ENCODE data around the gene CNIH1. TPM values are rescaled to one million over a fixed set of nuclear protein-coding genes. Genes with fewer than 3 reads are reported as not detected.

Gene CNIH1
- total and polyA plus RNA-seq, 2 of the 13 experiments (the other 11 are each of a cell fraction or from before 2014, with no cell fraction given): 166 to 421 TPM

GRCh38 chr14:54424479-54424901 lies 16.7 kb downstream of the CNIH1 start (continued):
- TF ChIP-seq ZNF281 (CRISPR knock-in tag; IDR thresholded peaks at IDR 0.05; ENCODE audit: borderline replicate concordance): no peak
- no peak for TF ChIP-seq SMARCC2 (IDR thresholded peaks at IDR 0.05)
- TF ChIP-seq SP140L (CRISPR knock-in tag; IDR thresholded peaks at IDR 0.05; ENCODE audit: borderline replicate concordance): no peak
- no peak for TF ChIP-seq PHB2 (IDR thresholded peaks at IDR 0.05; ENCODE audit: partially characterized antibody)
- no peak for TF ChIP-seq ISX (CRISPR knock-in tag; conservative IDR thresholded peaks at IDR 0.05)
- no peak for TF ChIP-seq ZNF660 (CRISPR knock-in tag; IDR thresholded peaks at IDR 0.05; ENCODE audit: borderline replicate concordance, low read depth)
- no peak for TF ChIP-seq NR1H2 (CRISPR knock-in tag; IDR thresholded peaks at IDR 0.05; ENCODE audit: borderline replicate concordance, low read depth)
- peak; percentile 69; the same call in 1 of the 2 replicates for TF ChIP-seq POLR2AphosphoS2 (IDR thresholded peaks at IDR 0.05; ENCODE audit: low read depth, low read length)
- TF ChIP-seq, protein P1, sequence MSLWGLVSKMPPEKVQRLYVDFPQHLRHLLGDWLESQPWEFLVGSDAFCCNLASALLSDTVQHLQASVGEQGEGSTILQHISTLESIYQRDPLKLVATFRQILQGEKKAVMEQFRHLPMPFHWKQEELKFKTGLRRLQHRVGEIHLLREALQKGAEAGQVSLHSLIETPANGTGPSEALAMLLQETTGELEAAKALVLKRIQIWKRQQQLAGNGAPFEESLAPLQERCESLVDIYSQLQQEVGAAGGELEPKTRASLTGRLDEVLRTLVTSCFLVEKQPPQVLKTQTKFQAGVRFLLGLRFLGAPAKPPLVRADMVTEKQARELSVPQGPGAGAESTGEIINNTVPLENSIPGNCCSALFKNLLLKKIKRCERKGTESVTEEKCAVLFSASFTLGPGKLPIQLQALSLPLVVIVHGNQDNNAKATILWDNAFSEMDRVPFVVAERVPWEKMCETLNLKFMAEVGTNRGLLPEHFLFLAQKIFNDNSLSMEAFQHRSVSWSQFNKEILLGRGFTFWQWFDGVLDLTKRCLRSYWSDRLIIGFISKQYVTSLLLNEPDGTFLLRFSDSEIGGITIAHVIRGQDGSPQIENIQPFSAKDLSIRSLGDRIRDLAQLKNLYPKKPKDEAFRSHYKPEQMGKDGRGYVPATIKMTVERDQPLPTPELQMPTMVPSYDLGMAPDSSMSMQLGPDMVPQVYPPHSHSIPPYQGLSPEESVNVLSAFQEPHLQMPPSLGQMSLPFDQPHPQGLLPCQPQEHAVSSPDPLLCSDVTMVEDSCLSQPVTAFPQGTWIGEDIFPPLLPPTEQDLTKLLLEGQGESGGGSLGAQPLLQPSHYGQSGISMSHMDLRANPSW (CRISPR knock-in tag; IDR thresholded peaks at IDR 0.05; ENCODE audit: borderline replicate concordance): no peak
- TF ChIP-seq MZF1 (CRISPR knock-in tag; IDR thresholded peaks at IDR 0.05; ENCODE audit: borderline replicate concordance): no peak
- TF ChIP-seq, protein P2, sequence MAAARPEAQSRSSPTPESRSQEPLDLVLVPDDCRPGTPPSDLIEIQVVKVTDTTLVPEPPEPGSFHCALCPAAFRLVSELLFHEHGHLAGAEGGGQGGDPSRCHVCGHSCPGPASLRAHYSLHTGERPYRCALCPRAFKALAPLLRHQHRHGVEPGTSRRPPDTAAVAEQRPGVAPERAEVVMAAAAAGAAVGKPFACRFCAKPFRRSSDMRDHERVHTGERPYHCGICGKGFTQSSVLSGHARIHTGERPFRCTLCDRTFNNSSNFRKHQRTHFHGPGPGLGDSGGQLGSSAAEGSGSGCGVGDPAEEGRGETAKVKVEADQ (CRISPR knock-in tag; IDR thresholded peaks at IDR 0.05; ENCODE audit: borderline replicate concordance): no peak
- peak; percentile 77 for TF ChIP-seq TCF7 (IDR thresholded peaks at IDR 0.05; ENCODE audit: low read depth)
- TF ChIP-seq SMAD9 (CRISPR knock-in tag; IDR thresholded peaks at IDR 0.05): no peak
- TF ChIP-seq CSRNP1 (CRISPR knock-in tag; IDR thresholded peaks at IDR 0.05): no peak
- TF ChIP-seq ZNF44 (CRISPR knock-in tag; IDR thresholded peaks at IDR 0.05): no peak
- TF ChIP-seq, protein P3, sequence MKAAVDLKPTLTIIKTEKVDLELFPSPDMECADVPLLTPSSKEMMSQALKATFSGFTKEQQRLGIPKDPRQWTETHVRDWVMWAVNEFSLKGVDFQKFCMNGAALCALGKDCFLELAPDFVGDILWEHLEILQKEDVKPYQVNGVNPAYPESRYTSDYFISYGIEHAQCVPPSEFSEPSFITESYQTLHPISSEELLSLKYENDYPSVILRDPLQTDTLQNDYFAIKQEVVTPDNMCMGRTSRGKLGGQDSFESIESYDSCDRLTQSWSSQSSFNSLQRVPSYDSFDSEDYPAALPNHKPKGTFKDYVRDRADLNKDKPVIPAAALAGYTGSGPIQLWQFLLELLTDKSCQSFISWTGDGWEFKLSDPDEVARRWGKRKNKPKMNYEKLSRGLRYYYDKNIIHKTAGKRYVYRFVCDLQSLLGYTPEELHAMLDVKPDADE (CRISPR knock-in tag; IDR thresholded peaks at IDR 0.05): no peak
- TF ChIP-seq GTF3A (CRISPR knock-in tag; conservative IDR thresholded peaks at IDR 0.05): no peak
- no peak for TF ChIP-seq ZNF547 (CRISPR knock-in tag; IDR thresholded peaks at IDR 0.05)

All from HepG2 (cell line).